Testis (tissue), 2 donors: Measurements from ENCODE around the gene FBF1.
A peak's percentile ranks its signal among the peaks of the same experiment; 100 is the strongest.

Experiments used
- CTCF ChIP-seq, 3 experiments: fragments of 450-650 bp in 2 of 3; fragments of 200-600 bp in 1 of 3; sonication (generic) in 1 of 3; IDR thresholded peaks; one replicate each; pipeline ENCODE4 v1.5.1; 2016 to 2019; ENCODE audit warnings: antibody characterized with exemption in 3 of 3, mild to moderate bottlenecking in 2 of 3, moderate library complexity in 1 of 3
- POLR2A ChIP-seq: fragments of 450-650 bp; IDR thresholded peaks from one replicate; pipeline ENCODE4 v1.6.1; 2017; ENCODE audit warnings: antibody characterized with exemption, mild to moderate bottlenecking, moderate library complexity

GRCh38 chr17:75904749-75905521, 35.9 kb downstream of the FBF1 start, which contains the start of gene MRPL38:
- TF ChIP-seq POLR2A (no peak), CTCF (IDR thresholded peaks at IDR 0.05) (peak; percentile 99 to 100 (median 100))
